GM23338 (cell line): ENCODE measurements around the gene MORC1. TPM values are rescaled to one million over a fixed set of nuclear protein-coding genes. Genes with fewer than 3 reads are reported as not detected.

ENCODE experiments used
- ATAC-seq: fragments of 200-7000 bp; cut with Tn5 transposase; 3 replicates; pipeline ENCODE4 v1.9.1; 2020
- DNase-seq: peaks from one replicate; pipeline ENCODE4 v3.0.0-alpha.2; 2015; ENCODE audit warnings: low spot score
- H2AFZ ChIP-seq: fragments of 200-600 bp; sonication (generic); 2 replicates; pipeline ENCODE4 v1.8.0; 2016; ENCODE audit warnings: antibody characterized with exemption, mild to moderate bottlenecking, moderate library complexity
- H3F3A ChIP-seq: fragments of 200-600 bp; sonication (generic); replicated peaks from 2 replicates; pipeline ENCODE4 v1.8.0; 2017; ENCODE audit warnings: antibody characterized with exemption, mixed run types, low read depth
- H3K27ac ChIP-seq: fragments of 200-600 bp; sonication (generic); 2 replicates; pipeline ENCODE4 v1.6.1; 2016; ENCODE audit warnings: low read depth
- H3K27me3 ChIP-seq: fragments of 200-600 bp; sonication (generic); 2 replicates; pipeline ENCODE4 v1.8.0; 2016; ENCODE audit warnings: mild to moderate bottlenecking, mixed run types, moderate library complexity; ENCODE audit not compliant: insufficient read depth
- H3K36me3 ChIP-seq: fragments of 200-600 bp; sonication (generic); 2 replicates; pipeline ENCODE4 v1.8.0; 2016; ENCODE audit warnings: mild to moderate bottlenecking; ENCODE audit not compliant: insufficient read depth
- H3K4me1 ChIP-seq: fragments of 200-600 bp; sonication (generic); 2 replicates; pipeline ENCODE4 v1.8.0; 2016; ENCODE audit warnings: mild to moderate bottlenecking, moderate library complexity; ENCODE audit not compliant: insufficient read depth
- H3K4me2 ChIP-seq: fragments of 200-600 bp; sonication (generic); 2 replicates; pipeline ENCODE4 v1.7.1; 2017; ENCODE audit warnings: mixed run types
- H3K4me3 ChIP-seq: fragments of 200-600 bp; sonication (generic); 2 replicates; pipeline ENCODE4 v1.6.1; 2016; ENCODE audit warnings: mixed run types
- H3K79me2 ChIP-seq: fragments of 200-600 bp; sonication (generic); replicated peaks from 2 replicates; pipeline ENCODE4 v1.8.0; 2017; ENCODE audit warnings: mild to moderate bottlenecking; ENCODE audit not compliant: insufficient read depth
- H3K9me2 ChIP-seq: fragments of 200-600 bp; sonication (generic); 2 replicates; pipeline ENCODE4 v1.8.0; 2017; ENCODE audit not compliant: insufficient read depth
- H4K20me1 ChIP-seq: fragments of 200-600 bp; sonication (generic); replicated peaks from 2 replicates; pipeline ENCODE4 v1.8.0; 2017; ENCODE audit warnings: mild to moderate bottlenecking; ENCODE audit not compliant: insufficient read depth
- H3K27ac Mint-ChIP-seq: 2 replicates; pipeline ENCODE4 v1.8.0; 2020; ENCODE audit warnings: inconsistent platforms, mild to moderate bottlenecking, moderate library complexity, mixed read lengths
- H3K27me3 Mint-ChIP-seq: 3 replicates; pipeline ENCODE4 v1.8.0; 2022; ENCODE audit warnings: low read depth, mild to moderate bottlenecking, moderate library complexity, mixed read lengths, inconsistent platforms; ENCODE audit not compliant: insufficient read depth, poor library complexity
- H3K36me3 Mint-ChIP-seq: 3 replicates; pipeline ENCODE4 v1.8.0; 2021; ENCODE audit warnings: low read depth, mild to moderate bottlenecking, inconsistent platforms, moderate library complexity, mixed read lengths
- H3K4me1 Mint-ChIP-seq: 3 replicates; pipeline ENCODE4 v1.8.0; 2020; ENCODE audit warnings: mild to moderate bottlenecking, inconsistent platforms, mixed read lengths
- H3K4me3 Mint-ChIP-seq: 3 replicates; pipeline ENCODE4 v1.8.0; 2021; ENCODE audit warnings: moderate library complexity, mild to moderate bottlenecking, inconsistent platforms, mixed read lengths
- H3K9me3 Mint-ChIP-seq: 3 replicates; pipeline ENCODE4 v1.8.0; 2020; ENCODE audit warnings: moderate library complexity, mild to moderate bottlenecking, inconsistent platforms, mixed read lengths
- CREB1 ChIP-seq: fragments of 250-450 bp; sonication (Bioruptor Pico); IDR thresholded peaks from 2 replicates; pipeline ENCODE4 v1.5.0; 2020; ENCODE audit warnings: low read depth, mild to moderate bottlenecking, moderate library complexity
- CTCF ChIP-seq, 2 experiments: fragments of 200-600 bp in 1 of 2; sonication (generic) in 1 of 2; conservative IDR thresholded peaks; 2 replicates each; pipeline versions ENCODE4 v1.5.1 to v1.6.1; 2016 to 2017; ENCODE audit warnings: antibody characterized with exemption in 2 of 2, low read depth in 2 of 2, mild to moderate bottlenecking in 2 of 2, moderate library complexity in 1 of 2
- ETS1 ChIP-seq: IDR thresholded peaks from 2 replicates; pipeline ENCODE4 v1.6.1; 2016; ENCODE audit warnings: antibody characterized with exemption
- REST ChIP-seq: IDR thresholded peaks from one replicate; pipeline ENCODE4 v1.6.1; 2018; ENCODE audit warnings: antibody characterized with exemption; ENCODE audit not compliant: unreplicated experiment
- ZNF114 ChIP-seq: fragments of 250-450 bp; sonication (Bioruptor Pico); IDR thresholded peaks from 2 replicates; pipeline ENCODE4 v1.5.0; 2020; ENCODE audit warnings: mild to moderate bottlenecking, moderate library complexity
- ZNF331 ChIP-seq: fragments of 250-450 bp; sonication (Bioruptor Pico); IDR thresholded peaks from 2 replicates; pipeline ENCODE4 v1.5.0; 2020; ENCODE audit warnings: low read depth, mild to moderate bottlenecking, moderate library complexity
- ZNF462 ChIP-seq: fragments of 250-450 bp; sonication (Bioruptor Pico); IDR thresholded peaks from 2 replicates; pipeline ENCODE4 v1.5.0; 2020; ENCODE audit warnings: mild to moderate bottlenecking, moderate library complexity
- polyA plus RNA-seq: library from polyadenylated mRNA; unstranded; fragments of >200 nt; fragmentation: Nextera tagmentation; extraction: Ambion mirVana; gene quantifications from 2 replicates; pipeline ENCODE4 v1.2.1, GENCODE V29; 2016
- total RNA-seq: library from RNA; depleted of rRNA; stranded (reverse); fragments of >200 nt; shearing (Covaris generic); gene quantifications from 2 replicates; pipeline ENCODE4 v1.2.3, GENCODE V29; 2014

Gene MORC1
- total and polyA plus RNA-seq, 2 experiments from 2014 or later, result not detected

- no peak for TF ChIP-seq ZNF462
- TF ChIP-seq ETS1, result no peak
- no peak for TF ChIP-seq ZNF114 (CRISPR knock-in tag)
- TF ChIP-seq ZNF331, result no peak
Observed at GRCh38 chr3:108918866-108919265, 199.1 kb downstream of the MORC1 start (continued).

GRCh38 chr3:108914774-108915641 lies 202.9 kb downstream of the MORC1 start:
- ATAC-seq, result peak; percentile 98
- Histone ChIP-seq H2AFZ (peak overlapping the region; percentile 61), H3K4me3 (no peak overlapping the region), H3F3A (no peaks in the 10 kb centered on the region), H3K4me1 (no peaks in the 10 kb centered on the region), H3K36me3 (no peaks in the 10 kb centered on the region), H3K27me3 (no peaks in the 10 kb centered on the region), H3K4me2 (no peak overlapping the region), H4K20me1 (no peaks in the 10 kb centered on the region), H3K9me2 (no peaks in the 10 kb centered on the region), H3K79me2 (no peaks in the 10 kb centered on the region), H3K27ac (no peak overlapping the region)
- Mint-ChIP-seq H3K4me3 (no peak overlapping the region), H3K9me3 (no peaks in the 10 kb centered on the region; the same call in 2 of the 3 replicates), H3K27me3 (peaks cover 7% of the 10 kb centered on the region), H3K36me3 (no peaks in the 10 kb centered on the region), H3K4me1 (peaks cover 2% of the 10 kb centered on the region; the same call in 2 of the 3 replicates), H3K27ac (no peak overlapping the region)
- DNase-seq, result peak; percentile 83
- no peak for TF ChIP-seq REST
- peak; percentile 83 to 99 for TF ChIP-seq CTCF (conservative IDR thresholded peaks at IDR 0.05; ENCODE audit: low read depth in 2 of 2)
- 0 out of 2 replicates have a peak, but pooled peaks have one; percentile 35 for TF ChIP-seq CREB1 (CRISPR knock-in tag)
